ENCODE measurements around the gene ZHX3.

ZHX3 gene

GRCh38 chr20:41265938-41266337 lies 51.6 kb downstream of the ZHX3 start:
- Histone ChIP-seq H3K4me1 (ENCODE audit: control insufficient read depth, insufficient read depth, low read length) (peaks cover 17% of the 10 kb centered on the region), H3K4me3 (ENCODE audit: low read length) (no peak overlapping the region), H3K9me3 (replicated peaks; ENCODE audit: low read length) (no peaks in the 10 kb centered on the region), H3K36me3 (ENCODE audit: insufficient read depth, low read length) (peaks cover 32% of the 10 kb centered on the region), H3K9ac (ENCODE audit: low read depth, low read length) (no peak overlapping the region), H3K27me3 (ENCODE audit: control insufficient read depth, insufficient read depth, low read length) (no peaks in the 10 kb centered on the region), H3K4me2 (ENCODE audit: low read length) (no peak overlapping the region)

- Histone ChIP-seq H3K9ac (ENCODE audit: low read depth, low read length) (no peak overlapping the region), H3K4me1 (ENCODE audit: control insufficient read depth, insufficient read depth, low read length) (peaks cover 17% of the 10 kb centered on the region), H3K4me3 (ENCODE audit: low read length) (no peak overlapping the region), H3K4me2 (ENCODE audit: low read length) (no peak overlapping the region), H3K36me3 (ENCODE audit: insufficient read depth, low read length) (peaks cover 32% of the 10 kb centered on the region), H3K27me3 (ENCODE audit: control insufficient read depth, insufficient read depth, low read length) (no peaks in the 10 kb centered on the region), H3K9me3 (replicated peaks; ENCODE audit: low read length) (no peaks in the 10 kb centered on the region)
These were observed 52.7 kb downstream of the ZHX3 start for GRCh38 chr20:41264819-41265218.

GRCh38 chr20:41261790-41262717 lies 55.5 kb downstream of the ZHX3 start:
- no peaks in the 10 kb centered on the region for H3K27me3 ChIP-seq (ENCODE audit: control insufficient read depth, insufficient read depth, low read length)
- no peaks in the 10 kb centered on the region for H3K9me3 ChIP-seq (replicated peaks; ENCODE audit: low read length)
- H3K4me1 ChIP-seq (ENCODE audit: control insufficient read depth, insufficient read depth, low read length), result peaks cover 15% of the 10 kb centered on the region
- no peak overlapping the region for H3K4me3 ChIP-seq (ENCODE audit: low read length)
- H3K36me3 ChIP-seq (ENCODE audit: insufficient read depth, low read length), result peaks cover 20% of the 10 kb centered on the region
- H3K9ac ChIP-seq (ENCODE audit: low read depth, low read length), result no peak overlapping the region
- H3K4me2 ChIP-seq (ENCODE audit: low read length), result no peak overlapping the region

- H3K4me1 ChIP-seq (ENCODE audit: control insufficient read depth, insufficient read depth, low read length), result peaks cover 15% of the 10 kb centered on the region
- no peak overlapping the region for H3K9ac ChIP-seq (ENCODE audit: low read depth, low read length)
- no peak overlapping the region for H3K4me3 ChIP-seq (ENCODE audit: low read length)
- H3K4me2 ChIP-seq (ENCODE audit: low read length), result no peak overlapping the region
- no peaks in the 10 kb centered on the region for H3K9me3 ChIP-seq (replicated peaks; ENCODE audit: low read length)
- peaks cover 17% of the 10 kb centered on the region for H3K36me3 ChIP-seq (ENCODE audit: insufficient read depth, low read length)
- H3K27me3 ChIP-seq (ENCODE audit: control insufficient read depth, insufficient read depth, low read length), result no peaks in the 10 kb centered on the region
These were observed 56.3 kb downstream of the ZHX3 start for GRCh38 chr20:41261260-41261659.

GRCh38 chr20:41260734-41261220 lies 56.8 kb downstream of the ZHX3 start:
- H3K9me3 ChIP-seq (replicated peaks; ENCODE audit: low read length), result no peaks in the 10 kb centered on the region
- H3K9ac ChIP-seq (ENCODE audit: low read depth, low read length), result no peak overlapping the region
- peaks cover 15% of the 10 kb centered on the region for H3K4me1 ChIP-seq (ENCODE audit: control insufficient read depth, insufficient read depth, low read length)
- no peak overlapping the region for H3K4me3 ChIP-seq (ENCODE audit: low read length)
- peaks cover 16% of the 10 kb centered on the region for H3K36me3 ChIP-seq (ENCODE audit: insufficient read depth, low read length)
- no peak overlapping the region for H3K4me2 ChIP-seq (ENCODE audit: low read length)
- H3K27me3 ChIP-seq (ENCODE audit: control insufficient read depth, insufficient read depth, low read length), result no peaks in the 10 kb centered on the region

GRCh38 chr20:41259309-41259708 lies 58.2 kb downstream of the ZHX3 start:
- peaks cover 17% of the 10 kb centered on the region for H3K36me3 ChIP-seq (ENCODE audit: insufficient read depth, low read length)
- no peaks in the 10 kb centered on the region for H3K9me3 ChIP-seq (replicated peaks; ENCODE audit: low read length)
- H3K4me3 ChIP-seq (ENCODE audit: low read length), result no peak overlapping the region
- H3K9ac ChIP-seq (ENCODE audit: low read depth, low read length), result no peak overlapping the region
- H3K4me1 ChIP-seq (ENCODE audit: control insufficient read depth, insufficient read depth, low read length), result peaks cover 15% of the 10 kb centered on the region
- H3K4me2 ChIP-seq (ENCODE audit: low read length), result no peak overlapping the region
- H3K27me3 ChIP-seq (ENCODE audit: control insufficient read depth, insufficient read depth, low read length), result no peaks in the 10 kb centered on the region

GRCh38 chr20:41258474-41258873 lies 59.1 kb downstream of the ZHX3 start:
- H3K9ac ChIP-seq (ENCODE audit: low read depth, low read length), result no peak overlapping the region

GRCh38 chr20:41256516-41256915 lies 61.0 kb downstream of the ZHX3 start:
- H3K9me3 ChIP-seq (replicated peaks; ENCODE audit: low read length), result no peaks in the 10 kb centered on the region
- no peak overlapping the region for H3K4me3 ChIP-seq (ENCODE audit: low read length)
- H3K27me3 ChIP-seq (ENCODE audit: control insufficient read depth, insufficient read depth, low read length), result no peaks in the 10 kb centered on the region
- H3K9ac ChIP-seq (ENCODE audit: low read depth, low read length), result no peak overlapping the region
- H3K4me1 ChIP-seq (ENCODE audit: control insufficient read depth, insufficient read depth, low read length), result peaks cover 24% of the 10 kb centered on the region
- H3K36me3 ChIP-seq (ENCODE audit: insufficient read depth, low read length), result peaks cover 30% of the 10 kb centered on the region
- H3K4me2 ChIP-seq (ENCODE audit: low read length), result no peak overlapping the region

More at GRCh38 chr20:41258474-41258873, 59.1 kb downstream of the ZHX3 start:
- H3K4me2 ChIP-seq (ENCODE audit: low read length), result no peak overlapping the region
- H3K9me3 ChIP-seq (replicated peaks; ENCODE audit: low read length), result no peaks in the 10 kb centered on the region
- peaks cover 15% of the 10 kb centered on the region for H3K4me1 ChIP-seq (ENCODE audit: control insufficient read depth, insufficient read depth, low read length)
- H3K4me3 ChIP-seq (ENCODE audit: low read length), result no peak overlapping the region
- H3K27me3 ChIP-seq (ENCODE audit: control insufficient read depth, insufficient read depth, low read length), result no peaks in the 10 kb centered on the region
- peaks cover 20% of the 10 kb centered on the region for H3K36me3 ChIP-seq (ENCODE audit: insufficient read depth, low read length)

GRCh38 chr20:41255655-41256054 lies 61.9 kb downstream of the ZHX3 start:
- Histone ChIP-seq H3K9ac (ENCODE audit: low read depth, low read length) (no peak overlapping the region), H3K4me2 (ENCODE audit: low read length) (no peak overlapping the region), H3K9me3 (replicated peaks; ENCODE audit: low read length) (no peaks in the 10 kb centered on the region)

GRCh38 chr20:41249411-41250281 lies 67.9 kb downstream of the ZHX3 start:
- Histone ChIP-seq H3K4me2 (ENCODE audit: low read length) (peak overlapping the region; percentile 70), H3K9me3 (replicated peaks; ENCODE audit: low read length) (no peaks in the 10 kb centered on the region), H3K4me3 (ENCODE audit: low read length) (peak overlapping the region; percentile 42), H3K9ac (ENCODE audit: low read depth, low read length) (peak overlapping the region; percentile 91), H3K4me1 (ENCODE audit: control insufficient read depth, insufficient read depth, low read length) (peaks cover 78% of the 10 kb centered on the region), H3K27me3 (ENCODE audit: control insufficient read depth, insufficient read depth, low read length) (no peaks in the 10 kb centered on the region), H3K36me3 (ENCODE audit: insufficient read depth, low read length) (peaks cover 18% of the 10 kb centered on the region)

More at GRCh38 chr20:41255655-41256054, 61.9 kb downstream of the ZHX3 start:
- Histone ChIP-seq H3K4me1 (ENCODE audit: control insufficient read depth, insufficient read depth, low read length) (peaks cover 29% of the 10 kb centered on the region), H3K4me3 (ENCODE audit: low read length) (no peak overlapping the region), H3K36me3 (ENCODE audit: insufficient read depth, low read length) (peaks cover 30% of the 10 kb centered on the region), H3K27me3 (ENCODE audit: control insufficient read depth, insufficient read depth, low read length) (no peaks in the 10 kb centered on the region)

GRCh38 chr20:41248368-41249024 lies 69.0 kb downstream of the ZHX3 start:
- H3K4me3 ChIP-seq (ENCODE audit: low read length), result peak overlapping the region; percentile 35

More at GRCh38 chr20:41248368-41249024, 69.0 kb downstream of the ZHX3 start:
- Histone ChIP-seq H3K9me3 (replicated peaks; ENCODE audit: low read length) (no peaks in the 10 kb centered on the region), H3K36me3 (ENCODE audit: insufficient read depth, low read length) (peaks cover 22% of the 10 kb centered on the region), H3K4me2 (ENCODE audit: low read length) (peak overlapping the region; percentile 70), H3K4me1 (ENCODE audit: control insufficient read depth, insufficient read depth, low read length) (peaks cover 77% of the 10 kb centered on the region), H3K9ac (ENCODE audit: low read depth, low read length) (peak overlapping the region; percentile 91), H3K27me3 (ENCODE audit: control insufficient read depth, insufficient read depth, low read length) (no peaks in the 10 kb centered on the region)

Data from skeletal muscle satellite cell (primary cell).